GM18858 (cell line): ENCODE measurements around the gene KRT9.
"Not testable (repeated sequence)": the region's sequence is repeated elsewhere in the genome, so short reads cannot be mapped to it uniquely, and the experiment has no call there.

ENCODE experiments used
- ATAC-seq: cut with Tn5 transposase; IDR thresholded peaks from one replicate; pipeline ENCODE4 v1.9.1; 2021; ENCODE audit not compliant: unreplicated experiment

KRT9 gene

DNA sequence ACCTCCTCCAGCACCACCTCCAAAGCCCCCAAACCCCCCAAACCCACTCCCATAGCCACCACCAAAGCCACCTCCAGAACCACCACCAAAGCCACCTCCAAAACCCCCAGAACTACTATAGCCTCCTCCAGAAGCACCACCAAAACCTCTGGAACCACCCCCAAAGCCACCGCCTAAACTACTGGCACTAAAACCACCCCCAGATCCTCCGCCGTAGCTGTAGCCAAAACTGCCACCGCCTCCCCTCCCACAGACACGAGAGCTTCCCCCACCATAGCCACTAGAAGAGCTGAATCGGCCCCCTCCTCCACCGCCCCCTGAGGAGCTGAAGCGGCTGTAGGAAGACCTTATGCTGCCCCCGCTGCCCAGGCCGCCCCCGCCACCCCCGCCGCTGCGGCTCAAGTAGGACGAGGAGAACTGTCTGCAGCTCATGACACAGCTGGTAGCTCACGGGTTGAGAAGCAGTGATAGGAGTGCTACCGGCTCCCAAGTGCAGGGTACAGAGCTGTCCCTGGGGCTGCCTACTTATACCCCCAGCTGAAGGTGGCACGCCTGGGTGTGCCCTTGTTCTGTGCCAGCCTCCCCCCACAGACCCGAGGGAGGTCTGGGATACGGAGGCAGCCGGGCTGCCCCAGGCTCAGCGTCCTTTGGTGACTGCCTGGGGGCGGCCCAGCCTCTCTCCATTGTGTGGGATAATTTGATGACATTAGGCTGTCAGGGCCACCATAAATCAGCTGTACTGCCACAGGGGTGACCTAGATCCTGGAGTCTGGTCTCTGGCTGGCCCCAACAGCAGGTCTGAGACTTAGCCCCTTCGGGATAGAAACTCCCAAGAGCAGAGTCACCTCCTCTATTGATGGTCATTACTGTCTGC is at the start of gene KRT9:
TSS of gene KRT9 (minus strand) at position 499 of the 874 bp plus-strand sequence. CDS start at position 432, 67 bp downstream.
- ATAC-seq = no peak

GRCh38 chr17:41621435-41621817 is 49.6 kb upstream of the KRT9 start:
- ATAC-seq = not testable (repeated sequence)

DNA sequence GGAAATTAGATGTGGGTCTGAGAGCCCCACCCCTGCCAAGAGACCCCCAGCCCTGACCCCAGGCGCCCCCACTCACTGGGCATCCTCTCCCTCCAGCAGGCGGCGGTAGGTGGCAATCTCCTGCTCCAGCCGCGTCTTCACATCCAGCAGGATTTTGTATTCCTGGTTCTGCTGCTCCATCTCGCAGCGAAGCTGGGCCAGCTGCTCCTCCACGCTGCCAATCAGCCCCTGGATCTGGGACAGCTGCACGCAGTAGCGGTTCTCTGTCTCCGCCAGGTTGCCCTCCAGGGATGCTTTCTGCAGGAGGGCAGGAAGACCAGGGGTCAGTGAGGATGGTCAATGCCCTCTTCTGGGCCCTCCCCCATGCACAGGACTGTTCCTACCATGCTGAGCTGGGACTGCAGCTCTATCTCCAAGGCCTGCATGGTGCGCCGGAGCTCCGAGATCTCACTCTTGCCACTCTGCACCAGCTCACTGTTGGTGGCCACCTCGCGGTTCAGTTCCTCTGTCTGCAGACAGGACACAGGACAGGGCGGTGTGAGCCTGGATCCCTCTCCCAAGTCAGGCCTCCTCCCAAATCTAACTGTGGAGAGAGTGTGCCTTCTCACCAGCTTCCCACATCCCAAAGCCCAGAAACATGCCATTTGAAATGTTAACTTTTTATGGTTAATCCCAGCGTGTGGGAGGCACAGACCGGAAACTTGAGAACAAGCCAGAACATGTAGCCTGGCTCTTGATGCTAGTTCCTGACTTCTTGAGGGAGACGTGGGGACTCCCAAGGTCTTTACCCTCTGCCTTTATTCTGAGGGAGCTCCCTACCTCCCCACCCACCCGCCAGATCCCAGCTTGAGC is 49.0 kb upstream of the KRT9 start:
- ATAC-seq = no peak

DNA sequence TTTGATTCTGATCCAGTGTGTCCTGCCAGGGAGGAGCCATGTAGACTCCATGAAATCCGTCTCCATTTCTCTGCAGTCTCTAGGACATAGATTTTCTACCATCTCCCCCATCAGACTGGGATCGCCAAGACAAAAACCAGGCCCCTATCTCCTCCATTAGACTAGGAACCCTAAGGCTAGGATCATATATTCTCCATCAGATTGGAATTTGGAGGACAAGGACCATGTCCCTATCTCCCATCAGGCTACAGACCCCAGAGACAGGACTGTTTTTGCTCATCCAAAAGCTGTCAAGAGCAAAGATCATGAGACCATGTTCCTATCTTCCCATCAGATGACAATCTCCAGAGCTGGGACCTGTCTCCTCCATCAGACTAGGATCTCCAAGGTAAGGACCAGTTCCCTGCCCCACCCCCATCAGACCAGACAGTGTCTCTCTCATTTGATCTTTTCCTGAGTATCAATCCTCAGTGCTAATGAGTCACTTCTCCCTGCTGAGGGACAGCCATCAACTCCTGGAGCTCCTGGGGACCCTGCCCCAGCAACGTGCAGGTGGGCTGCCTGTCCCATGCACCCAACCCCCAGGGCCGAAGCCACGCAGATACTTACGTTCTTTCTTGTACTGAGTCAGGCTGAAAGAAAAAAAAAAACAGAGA is 48.2 kb upstream of the KRT9 start:
- ATAC-seq = not testable (repeated sequence)

DNA sequence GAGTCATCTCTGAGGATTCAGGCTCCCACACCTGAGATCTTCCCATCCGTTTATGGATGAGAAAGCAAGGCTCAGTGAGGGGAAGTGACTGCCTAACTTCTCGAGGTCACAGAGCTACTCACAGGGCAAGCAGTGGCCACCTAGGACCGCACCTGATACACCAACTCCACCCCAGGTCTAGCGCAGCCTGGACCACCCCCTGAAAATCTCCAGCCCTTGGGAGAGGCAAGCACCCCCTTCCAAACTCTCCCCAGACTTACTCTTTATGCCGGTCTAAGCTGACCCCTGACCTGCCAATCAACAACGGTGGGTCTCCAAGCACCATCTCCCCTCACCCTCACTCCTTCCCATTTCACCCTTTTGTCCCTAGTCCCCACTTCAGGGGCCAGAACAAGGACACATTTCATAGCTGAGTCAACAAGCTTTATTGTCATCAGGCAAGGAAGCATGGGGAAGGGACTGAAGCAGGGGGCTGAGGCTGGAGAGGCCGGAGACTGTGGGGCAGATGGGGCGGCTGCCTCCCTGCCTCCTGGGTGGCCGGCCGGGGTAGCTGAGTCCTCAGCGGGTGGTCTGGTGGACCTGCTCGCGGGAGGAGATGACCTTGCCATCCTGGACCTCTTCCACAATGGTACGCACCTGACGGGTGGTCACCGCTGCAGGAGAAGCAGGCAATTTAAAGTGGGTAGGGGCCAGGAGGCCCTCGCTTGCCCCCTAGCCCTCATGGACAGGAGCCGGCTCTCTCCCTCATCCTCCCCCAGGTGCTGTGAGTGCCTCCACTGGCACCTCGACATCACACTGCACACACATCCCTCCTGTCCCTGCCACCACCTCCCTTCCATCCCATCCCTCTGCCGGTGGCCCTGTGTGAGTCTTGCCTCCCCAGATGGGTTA is 47.4 kb upstream of the KRT9 start:
- no peak for ATAC-seq

GRCh38 chr17:41618341-41619035 is 46.6 kb upstream of the KRT9 start:
- ATAC-seq = no peak

GRCh38 chr17:41617698-41618097 is 45.8 kb upstream of the KRT9 start:
- no peak for ATAC-seq

DNA sequence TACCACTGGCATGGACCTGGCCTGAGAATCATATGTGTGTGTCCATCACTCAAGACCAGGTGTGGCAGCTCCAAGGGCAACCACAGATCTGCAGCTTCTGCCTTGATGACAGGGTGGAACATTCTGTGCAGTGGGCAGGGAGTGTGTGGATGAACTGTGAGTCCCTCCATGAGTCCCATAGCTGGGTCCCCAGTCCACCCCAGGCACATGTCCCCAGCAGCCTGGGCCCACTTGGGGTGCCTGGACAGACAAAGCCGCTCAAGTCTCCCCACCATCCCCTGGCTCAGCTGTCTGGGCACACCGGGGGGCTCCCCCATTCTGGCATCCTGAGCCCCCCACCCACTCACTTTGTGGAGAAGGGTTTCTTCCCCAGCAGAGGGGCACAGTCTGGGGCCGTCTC is 45.3 kb upstream of the KRT9 start:
- ATAC-seq = no peak

DNA sequence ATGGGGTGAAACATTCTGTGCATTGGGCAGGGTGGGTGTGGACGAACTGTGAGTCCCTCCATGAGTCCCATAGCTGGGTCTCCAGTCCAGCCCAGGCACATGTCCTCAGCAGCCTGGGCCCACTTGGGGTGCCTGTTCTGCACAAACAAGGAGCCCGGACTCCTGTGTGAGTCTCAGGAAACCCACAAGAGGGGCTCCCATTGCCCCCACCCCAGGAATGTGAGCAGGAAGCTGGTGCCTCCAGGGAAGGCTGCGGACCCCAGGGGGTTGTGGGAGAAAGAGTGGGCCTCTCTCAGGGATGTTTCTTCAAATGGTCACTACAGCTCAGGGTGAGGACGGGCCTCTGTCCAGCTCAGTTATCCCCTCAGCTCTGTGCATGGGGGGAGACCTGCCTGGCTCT is 44.6 kb upstream of the KRT9 start:
- ATAC-seq = not testable (repeated sequence)

- no peak for ATAC-seq
Measured at GRCh38 chr17:41615454-41615853, 43.6 kb upstream of the KRT9 start.

DNA sequence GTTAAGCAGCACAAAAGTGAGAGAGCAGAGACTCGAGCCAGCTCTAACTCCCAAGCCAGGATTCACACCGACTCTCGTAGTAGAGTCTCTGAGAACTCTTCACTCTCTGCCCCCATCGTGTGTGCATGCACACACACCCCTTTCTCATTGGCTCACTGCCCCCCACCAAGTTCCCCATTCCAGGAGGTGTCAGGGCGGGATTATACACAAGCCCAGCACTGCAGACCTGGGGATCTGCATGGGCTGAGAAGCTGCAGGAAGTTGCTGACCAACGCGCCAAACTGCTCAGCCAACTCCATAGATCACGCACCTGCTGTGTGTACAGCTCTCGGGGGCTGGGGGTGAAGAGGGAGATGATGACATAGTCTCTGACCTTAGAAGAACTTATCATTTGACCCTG is 42.9 kb upstream of the KRT9 start:
- ATAC-seq = not testable (repeated sequence)

DNA sequence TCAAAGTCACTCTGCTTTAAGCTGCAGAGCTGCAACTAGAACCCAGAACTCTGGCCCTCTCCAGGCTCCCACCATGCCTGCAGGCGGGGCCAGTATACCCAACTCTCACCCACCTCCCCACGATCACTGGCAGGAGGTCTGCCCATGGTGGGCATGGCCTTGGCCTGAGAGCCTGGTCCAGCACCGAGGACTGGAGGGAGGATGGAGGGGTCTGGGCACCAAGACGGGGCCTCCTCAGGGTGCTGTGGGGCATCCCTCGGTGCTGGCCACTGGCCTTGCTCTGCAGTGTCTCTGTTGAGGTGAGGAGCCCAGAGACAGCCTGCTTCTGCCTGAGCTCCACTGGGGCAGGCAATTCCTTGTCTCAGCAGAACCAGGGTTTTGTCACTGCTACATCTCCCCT is 42.2 kb upstream of the KRT9 start:
- ATAC-seq = no peak

GRCh38 chr17:41613277-41614082 is 41.6 kb upstream of the KRT9 start:
- no peak for ATAC-seq

GRCh38 chr17:41612376-41613160 is 40.7 kb upstream of the KRT9 start, which contains the start of gene KRT16:
Gene KRT16 (minus strand): TSS chr17:41612767. CDS start chr17:41612688, 79 bp downstream.
- not testable (repeated sequence) for ATAC-seq

DNA sequence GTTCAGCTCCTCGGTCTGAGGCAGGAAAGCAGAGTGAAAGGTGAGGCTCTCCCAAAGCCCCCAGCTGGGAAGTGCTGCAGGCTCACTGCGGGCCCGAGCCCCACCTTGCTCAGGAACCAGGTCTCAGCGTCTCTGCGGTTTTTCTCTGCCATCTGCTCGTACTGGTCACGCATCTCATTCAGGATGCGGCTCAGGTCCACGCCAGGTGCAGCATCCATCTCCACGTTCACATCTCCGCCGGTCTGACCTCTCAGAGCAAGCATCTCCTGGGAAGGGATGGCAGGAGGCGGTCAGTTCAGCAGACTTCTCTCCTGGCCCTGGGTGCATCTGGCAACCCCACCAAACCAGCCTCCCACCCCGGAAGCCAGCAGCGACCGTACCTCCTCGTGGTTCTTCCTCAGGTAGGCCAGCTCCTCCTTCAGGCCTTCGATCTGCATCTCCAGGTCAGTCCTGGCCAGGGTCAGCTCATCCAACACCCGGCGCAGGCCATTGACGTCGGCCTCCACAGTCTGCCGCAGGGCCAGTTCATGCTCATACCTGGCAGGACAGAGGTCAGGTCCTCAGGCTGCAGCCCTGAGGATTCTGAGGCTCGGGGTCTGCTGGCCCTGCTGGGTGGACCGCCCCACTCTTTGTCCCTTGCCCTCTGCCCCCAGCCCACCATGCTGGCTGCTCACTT is 39.2 kb upstream of the KRT9 start:
- ATAC-seq = no peak

GRCh38 chr17:41610061-41610517 is 38.2 kb upstream of the KRT9 start:
- ATAC-seq = not testable (repeated sequence)

GRCh38 chr17:41606930-41607329 is 35.1 kb upstream of the KRT9 start:
- not testable (repeated sequence) for ATAC-seq
